GM20000 (cell line): Measurements from ENCODE around the gene CLEC5A.

Experiments
- DNase-seq: peaks from one replicate; pipeline ENCODE4 v3.0.0; 2012; ENCODE audit warnings: low spot score
- CTCF ChIP-seq: IDR thresholded peaks from 2 replicates; pipeline ENCODE4 v1.5.1; 2012; ENCODE audit warnings: mild to moderate bottlenecking, control low read depth; ENCODE audit errors: extremely low read depth, missing control alignments

The CLEC5A gene

DNA sequence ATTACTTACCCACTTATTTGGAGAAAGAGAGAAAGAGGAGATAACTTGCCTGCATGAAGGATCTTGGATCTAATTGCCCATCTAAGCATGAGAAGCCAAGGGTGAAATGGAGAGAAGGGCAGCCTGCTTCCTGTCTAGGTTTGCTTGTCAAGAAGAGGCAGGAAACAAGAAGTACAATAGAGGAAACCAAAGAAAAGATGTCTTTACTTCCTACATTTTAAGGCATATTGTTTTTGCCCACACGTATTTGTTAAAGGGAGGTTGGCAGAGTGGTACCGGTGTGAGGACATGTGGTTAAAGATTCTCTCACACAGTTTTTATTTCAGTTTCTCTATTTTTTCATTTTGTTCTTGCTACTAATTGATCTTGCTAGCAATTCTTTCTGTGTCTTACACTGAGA lies 32.8 kb upstream of the CLEC5A start:
- no peak for DNase-seq
- no peak for TF ChIP-seq CTCF

GRCh38 chr7:141978351-141978750 lies 31.6 kb upstream of the CLEC5A start:
- no peak for DNase-seq
- no peak for TF ChIP-seq CTCF

- DNase-seq: no peak
- no peak for TF ChIP-seq CTCF
Measured at GRCh38 chr7:141976524-141977245, 29.9 kb upstream of the CLEC5A start.

DNA sequence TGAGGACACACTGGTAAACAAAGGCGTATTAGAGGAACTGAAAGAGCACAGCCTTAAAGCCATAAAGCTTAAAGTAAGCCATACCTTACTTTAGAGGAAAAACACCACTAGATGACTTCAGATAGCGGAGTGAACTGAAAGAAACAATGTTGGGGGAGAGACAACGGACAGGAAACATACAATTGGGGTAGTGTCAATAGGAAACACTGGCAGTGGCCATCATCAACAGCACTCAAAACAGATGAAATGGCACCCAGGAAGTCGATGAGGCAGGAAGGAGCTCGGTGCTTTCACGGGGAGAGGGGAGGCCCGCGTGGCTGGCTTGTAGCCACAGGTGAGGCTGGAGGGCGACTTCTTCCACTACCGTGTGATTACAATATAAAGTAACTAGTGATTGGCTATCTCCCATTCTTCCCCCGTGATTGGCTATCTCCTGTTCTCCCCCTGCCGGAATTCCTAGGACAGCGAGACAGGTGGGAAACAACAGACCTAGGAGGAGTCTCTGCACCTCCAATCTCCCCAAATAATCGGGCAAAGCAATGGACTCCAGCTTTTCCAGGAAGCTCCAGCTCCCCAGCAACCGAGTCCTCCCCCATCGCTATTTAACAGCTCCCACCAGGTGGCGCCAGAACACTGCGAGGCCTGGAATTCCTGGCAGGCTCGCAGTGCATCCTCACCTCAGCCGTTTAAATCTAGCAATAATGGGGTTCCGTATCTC lies 29.2 kb upstream of the CLEC5A start:
- DNase-seq: peak; percentile 73
- TF ChIP-seq CTCF: peak; percentile 69

DNA sequence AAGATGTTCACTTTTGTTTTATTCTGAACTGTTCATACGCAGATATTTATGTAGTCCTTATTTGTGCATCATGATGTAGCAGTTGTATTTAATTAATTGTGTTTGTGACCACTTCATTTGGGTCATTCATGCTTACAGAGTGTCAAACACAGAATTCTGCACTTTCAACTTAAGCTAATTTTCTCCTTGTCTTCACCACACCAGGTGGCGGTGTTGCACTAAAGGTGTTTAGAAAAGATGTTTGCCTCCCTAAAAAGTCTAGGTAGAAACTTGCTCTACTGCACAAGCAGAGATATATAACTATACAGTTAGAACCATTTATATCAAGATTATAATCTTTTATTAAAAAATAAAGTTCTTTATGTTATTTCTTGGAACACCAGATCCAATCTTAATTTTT lies 28.1 kb upstream of the CLEC5A start:
- TF ChIP-seq CTCF: no peak
- no peak for DNase-seq

DNA sequence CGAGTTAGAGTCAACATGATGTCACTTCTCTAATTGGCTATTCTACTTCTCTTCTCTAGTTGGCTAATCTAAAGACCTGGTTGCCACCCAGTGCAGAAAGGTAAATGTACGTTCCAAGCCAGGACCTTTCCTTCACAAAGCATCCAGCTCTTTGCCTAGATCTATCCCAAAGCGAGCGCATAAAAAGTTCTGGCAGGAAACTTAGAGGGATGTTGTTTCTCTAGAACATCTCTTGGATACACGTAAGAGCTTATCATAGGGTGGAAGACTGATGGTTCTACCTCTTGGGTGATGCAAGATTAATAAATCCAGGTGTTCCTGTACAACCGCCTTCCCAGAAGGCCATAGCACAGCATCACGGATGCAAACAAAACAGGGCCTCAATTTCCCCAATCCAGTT lies 26.9 kb upstream of the CLEC5A start, which contains the start of gene TAS2R38:
TAS2R38 (minus strand) TSS at position 101 of the 400 bp plus-strand sequence; CDS start at position 17, 84 bp downstream.
- no peak for TF ChIP-seq CTCF
- no peak for DNase-seq

DNA sequence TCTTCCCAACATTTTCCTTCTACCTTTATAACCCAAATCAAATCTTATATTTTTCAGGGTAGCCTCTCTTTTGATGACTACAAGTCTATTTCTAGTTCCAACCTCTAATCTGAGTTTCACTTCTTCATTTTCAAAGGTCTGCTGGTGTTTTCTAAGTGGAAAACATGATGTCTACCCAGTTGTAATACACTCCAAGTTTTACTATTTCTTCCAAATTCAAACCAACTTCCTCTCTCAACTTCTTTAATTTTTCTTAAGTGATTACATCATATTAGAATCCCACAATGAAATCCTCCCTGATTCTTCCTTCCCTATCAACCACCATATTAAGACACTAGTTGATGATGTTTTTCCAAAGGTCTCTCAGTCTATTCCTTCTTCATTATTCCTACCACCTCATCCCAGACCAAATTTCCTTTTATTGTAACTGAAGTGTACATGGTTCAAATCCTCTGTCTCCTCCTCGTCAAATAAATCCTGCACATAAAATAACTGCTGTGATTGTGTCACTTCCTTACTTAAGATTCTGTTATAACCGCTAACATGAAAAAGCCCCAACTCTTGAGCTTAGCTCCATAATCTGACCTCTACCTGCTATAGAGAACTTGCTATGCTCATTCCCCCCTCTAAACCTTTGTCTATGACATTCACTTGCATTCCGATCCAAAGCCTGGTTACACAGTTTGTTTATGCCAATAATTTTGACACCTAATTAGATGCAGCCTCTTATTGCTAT lies 14.1 kb upstream of the CLEC5A start:
- DNase-seq: peak; percentile 22
- TF ChIP-seq CTCF: no peak
